Gastrocnemius medialis (tissue), 4 donors: ENCODE data around the gene EPSTI1.

Experiments
- POLR2A ChIP-seq, 2 donors: fragments of 450-650 bp; IDR thresholded peaks; one replicate each; pipeline ENCODE4 v1.6.1; 2017; ENCODE audit warnings: antibody characterized with exemption in 2 of 2, mild to moderate bottlenecking in 2 of 2, moderate library complexity in 2 of 2
- TF ChIP-seq, protein P1 (sequence below), 5 experiments: fragments of 450-650 bp in 3 of 5; fragments of 200-600 bp in 2 of 5; sonication (generic) in 2 of 5; IDR thresholded peaks in 4 of 5; conservative IDR thresholded peaks in 1 of 5; 1 replicate in 4 of 5; 2 replicates in 1 of 5; pipeline ENCODE4 v1.5.1; 2016 to 2019; ENCODE audit warnings: antibody characterized with exemption in 5 of 5, mild to moderate bottlenecking in 3 of 5, moderate library complexity in 3 of 5

DNA sequence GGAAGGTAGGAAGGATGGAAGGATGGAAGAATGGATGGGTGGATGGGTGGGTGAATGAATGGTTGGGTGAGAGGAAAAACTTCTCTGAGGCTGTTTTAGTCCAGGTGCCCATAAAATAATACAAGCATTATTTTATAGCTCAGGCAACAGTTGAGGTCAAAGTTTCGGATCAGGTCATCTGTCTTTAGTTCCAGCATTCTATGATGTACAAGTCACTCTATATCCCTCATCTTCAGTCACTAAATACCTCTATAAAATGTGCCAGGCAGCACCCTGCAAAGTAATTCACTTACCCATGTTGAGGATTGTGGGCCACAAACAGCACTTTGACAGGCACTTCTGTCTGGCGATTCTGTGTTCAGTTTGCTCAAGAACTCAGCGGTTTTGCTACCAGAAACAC is 66.0 kb downstream of the EPSTI1 start:
- TF ChIP-seq POLR2A (IDR thresholded peaks at IDR 0.05), result no peak
- TF ChIP-seq, protein P1, sequence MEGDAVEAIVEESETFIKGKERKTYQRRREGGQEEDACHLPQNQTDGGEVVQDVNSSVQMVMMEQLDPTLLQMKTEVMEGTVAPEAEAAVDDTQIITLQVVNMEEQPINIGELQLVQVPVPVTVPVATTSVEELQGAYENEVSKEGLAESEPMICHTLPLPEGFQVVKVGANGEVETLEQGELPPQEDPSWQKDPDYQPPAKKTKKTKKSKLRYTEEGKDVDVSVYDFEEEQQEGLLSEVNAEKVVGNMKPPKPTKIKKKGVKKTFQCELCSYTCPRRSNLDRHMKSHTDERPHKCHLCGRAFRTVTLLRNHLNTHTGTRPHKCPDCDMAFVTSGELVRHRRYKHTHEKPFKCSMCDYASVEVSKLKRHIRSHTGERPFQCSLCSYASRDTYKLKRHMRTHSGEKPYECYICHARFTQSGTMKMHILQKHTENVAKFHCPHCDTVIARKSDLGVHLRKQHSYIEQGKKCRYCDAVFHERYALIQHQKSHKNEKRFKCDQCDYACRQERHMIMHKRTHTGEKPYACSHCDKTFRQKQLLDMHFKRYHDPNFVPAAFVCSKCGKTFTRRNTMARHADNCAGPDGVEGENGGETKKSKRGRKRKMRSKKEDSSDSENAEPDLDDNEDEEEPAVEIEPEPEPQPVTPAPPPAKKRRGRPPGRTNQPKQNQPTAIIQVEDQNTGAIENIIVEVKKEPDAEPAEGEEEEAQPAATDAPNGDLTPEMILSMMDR (IDR thresholded peaks at IDR 0.05 in 4 of 5, conservative IDR thresholded peaks at IDR 0.05 in 1 of 5), result no peak
